ENCODE measurements around the gene VPS51.

- TF ChIP-seq POLR2A (IDR thresholded peaks at IDR 0.05) = no peak
- no peak for TF ChIP-seq CTCF (IDR thresholded peaks at IDR 0.05)
Measured at GRCh38 chr11:65130631-65131416, 34.8 kb downstream of the VPS51 start.
